HG02885 (cell line): ENCODE data around the gene CUL2.
"Not testable (repeated sequence)": the region's sequence is repeated elsewhere in the genome, so short reads cannot be mapped to it uniquely, and the experiment has no call there.

Experiments
- ATAC-seq: cut with Tn5 transposase; IDR thresholded peaks from one replicate; pipeline ENCODE4 v1.9.1; 2021; ENCODE audit warnings: mild to moderate bottlenecking; ENCODE audit not compliant: unreplicated experiment, poor library complexity

Gene CUL2

GRCh38 chr10:35027567-35027966, 62.6 kb downstream of the CUL2 start:
- ATAC-seq: no peak

GRCh38 chr10:35025916-35026315, 64.2 kb downstream of the CUL2 start:
- ATAC-seq: no peak

GRCh38 chr10:35020481-35020880, 69.7 kb downstream of the CUL2 start:
- ATAC-seq: no peak

- no peak for ATAC-seq
Observed at GRCh38 chr10:35019041-35020024, 70.8 kb downstream of the CUL2 start.

- ATAC-seq: no peak
Observed at GRCh38 chr10:35017608-35018007, 72.5 kb downstream of the CUL2 start.

- no peak for ATAC-seq
Observed at GRCh38 chr10:35015843-35016408, 74.2 kb downstream of the CUL2 start.

GRCh38 chr10:35012781-35013180, 77.4 kb downstream of the CUL2 start:
- no peak for ATAC-seq

GRCh38 chr10:35011771-35012191, 78.4 kb downstream of the CUL2 start:
- ATAC-seq: no peak

GRCh38 chr10:35007858-35008301, 82.3 kb downstream of the CUL2 start:
- no peak for ATAC-seq

GRCh38 chr10:35006836-35007235, 83.3 kb downstream of the CUL2 start:
- ATAC-seq: no peak

- no peak for ATAC-seq
Observed at GRCh38 chr10:35005868-35006267, 84.3 kb downstream of the CUL2 start.

GRCh38 chr10:35004651-35005050, 85.5 kb downstream of the CUL2 start:
- no peak for ATAC-seq

- no peak for ATAC-seq
Observed at GRCh38 chr10:35003906-35004305, 86.2 kb downstream of the CUL2 start.

- no peak for ATAC-seq
Observed at GRCh38 chr10:35000936-35001335, 89.2 kb downstream of the CUL2 start.

- no peak for ATAC-seq
Observed at GRCh38 chr10:34999532-34999931, 90.6 kb downstream of the CUL2 start.

- no peak for ATAC-seq
Observed at GRCh38 chr10:34998940-34999339, 91.2 kb downstream of the CUL2 start.

- no peak for ATAC-seq
Observed at GRCh38 chr10:34996843-34997242, 93.3 kb downstream of the CUL2 start.

GRCh38 chr10:34995925-34996324, 94.2 kb downstream of the CUL2 start:
- ATAC-seq: no peak

GRCh38 chr10:34994565-34995142, 95.5 kb downstream of the CUL2 start:
- ATAC-seq: peak; percentile 93

- ATAC-seq: no peak
Observed at GRCh38 chr10:34993782-34994181, 96.4 kb downstream of the CUL2 start.

- ATAC-seq: not testable (repeated sequence)
Observed at GRCh38 chr10:34991117-34991516, 99.0 kb downstream of the CUL2 start.
